Stimulated activated naive B cell treated with anti-CD40 and anti-IgM and Interleukin-4, amounts not matched to agents 10 μg/mL and 1 μg/mL and 100 μg/mL, for 72 hours (primary cell): ENCODE measurements around the gene OGA.

Source experiments
- ATAC-seq, 2 donors: fragments of 150-1000 bp; cut with Tn5 transposase; replicated peaks; 2 replicates each; pipeline ENCODE4 v1.10.0; 2021; ENCODE audit warnings: moderate library complexity in 1 of 2
- DNase-seq: peaks from one replicate; pipeline ENCODE4 v3.0.0; 2021
- H3K27ac Mint-ChIP-seq: one replicate; pipeline ENCODE4 v1.8.0; 2022; ENCODE audit warnings: mild to moderate bottlenecking, mixed read lengths
- H3K27me3 Mint-ChIP-seq, 2 donors: one replicate each; pipeline ENCODE4 v1.8.0; 2022; ENCODE audit warnings: mixed read lengths in 2 of 2
- H3K36me3 Mint-ChIP-seq, 2 donors: one replicate each; pipeline ENCODE4 v1.8.0; 2022; ENCODE audit warnings: mixed read lengths in 2 of 2, mild to moderate bottlenecking in 1 of 2
- H3K4me1 Mint-ChIP-seq, 2 donors: one replicate each; pipeline ENCODE4 v1.8.0; 2022; ENCODE audit warnings: mixed read lengths in 2 of 2, mild to moderate bottlenecking in 1 of 2
- H3K4me3 Mint-ChIP-seq, 2 donors: one replicate each; pipeline ENCODE4 v1.8.0; 2022; ENCODE audit warnings: mild to moderate bottlenecking in 2 of 2, mixed read lengths in 2 of 2, moderate library complexity in 1 of 2
- H3K9me3 Mint-ChIP-seq, 2 donors: one replicate each; pipeline ENCODE4 v1.8.0; 2022; ENCODE audit warnings: mixed read lengths in 2 of 2, mild to moderate bottlenecking in 1 of 2

The OGA gene

GRCh38 chr10:101770331-101771215 is 47.7 kb downstream of the OGA start:
- Mint-ChIP-seq H3K9me3 (no peaks in the 10 kb centered on the region), H3K27ac (no peak overlapping the region), H3K27me3 (peaks cover 66 to 76% of the 10 kb centered on the region in 2 donors), H3K4me1 (peaks cover 16 to 22% of the 10 kb centered on the region in 2 donors), H3K36me3 (no peaks in the 10 kb centered on the region), H3K4me3 (no peak overlapping the region)
- DNase-seq (no peak), ATAC-seq (no peak)

GRCh38 chr10:101769541-101770180 is 48.6 kb downstream of the OGA start:
- peaks cover 65 to 77% of the 10 kb centered on the region in 2 donors for H3K27me3 Mint-ChIP-seq
- H3K27ac Mint-ChIP-seq = no peak overlapping the region
- H3K9me3 Mint-ChIP-seq = no peaks in the 10 kb centered on the region
- DNase-seq (no peak), ATAC-seq (no peak)
- no peaks in the 10 kb centered on the region for H3K36me3 Mint-ChIP-seq
- H3K4me3 Mint-ChIP-seq = no peak overlapping the region
- H3K4me1 Mint-ChIP-seq = peaks cover 10 to 14% of the 10 kb centered on the region in 2 donors

- Mint-ChIP-seq H3K4me3 (no peak overlapping the region), H3K27ac (no peak overlapping the region), H3K36me3 (no peaks in the 10 kb centered on the region), H3K27me3 (peaks cover 62 to 73% of the 10 kb centered on the region in 2 donors), H3K4me1 (peaks cover under 1 to 5% of the 10 kb centered on the region in 2 donors), H3K9me3 (no peaks in the 10 kb centered on the region)
- no peak for DNase-seq
- no peak for ATAC-seq
These were observed 49.5 kb downstream of the OGA start for GRCh38 chr10:101768791-101769170.

GRCh38 chr10:101767966-101768790 is 50.1 kb downstream of the OGA start:
- H3K4me1 Mint-ChIP-seq = no peaks in the 10 kb centered on the region
- no peaks in the 10 kb centered on the region for H3K9me3 Mint-ChIP-seq
- DNase-seq (no peak), ATAC-seq (no peak)
- no peaks in the 10 kb centered on the region for H3K36me3 Mint-ChIP-seq
- H3K27me3 Mint-ChIP-seq = peaks cover 58 to 70% of the 10 kb centered on the region in 2 donors
- no peak overlapping the region for H3K27ac Mint-ChIP-seq
- no peak overlapping the region for H3K4me3 Mint-ChIP-seq

GRCh38 chr10:101767600-101767945 is 50.7 kb downstream of the OGA start:
- Mint-ChIP-seq H3K9me3 (no peaks in the 10 kb centered on the region), H3K4me3 (no peak overlapping the region), H3K4me1 (no peaks in the 10 kb centered on the region), H3K27me3 (peaks cover 52 to 68% of the 10 kb centered on the region in 2 donors), H3K27ac (no peak overlapping the region), H3K36me3 (no peaks in the 10 kb centered on the region)
- ATAC-seq = no peak
- no peak for DNase-seq

GRCh38 chr10:101766753-101767599 is 51.3 kb downstream of the OGA start:
- ATAC-seq = no peak
- Mint-ChIP-seq H3K4me3 (no peak overlapping the region), H3K9me3 (no peaks in the 10 kb centered on the region), H3K27me3 (peaks cover 46 to 64% of the 10 kb centered on the region in 2 donors), H3K4me1 (no peaks in the 10 kb centered on the region), H3K27ac (no peak overlapping the region), H3K36me3 (no peaks in the 10 kb centered on the region)
- no peak for DNase-seq

GRCh38 chr10:101766306-101766705 is 51.9 kb downstream of the OGA start:
- Mint-ChIP-seq H3K27me3 (peaks cover 43 to 64% of the 10 kb centered on the region in 2 donors), H3K4me1 (no peaks in the 10 kb centered on the region), H3K36me3 (no peaks in the 10 kb centered on the region), H3K4me3 (no peak overlapping the region), H3K9me3 (no peaks in the 10 kb centered on the region), H3K27ac (no peak overlapping the region)
- DNase-seq (no peak), ATAC-seq (no peak)

- Mint-ChIP-seq H3K4me3 (no peak overlapping the region), H3K27ac (no peak overlapping the region), H3K4me1 (no peaks in the 10 kb centered on the region), H3K27me3 (peaks cover 40 to 46% of the 10 kb centered on the region in 2 donors), H3K36me3 (no peaks in the 10 kb centered on the region), H3K9me3 (no peaks in the 10 kb centered on the region)
- DNase-seq (no peak), ATAC-seq (no peak)
These were observed 55.0 kb downstream of the OGA start for GRCh38 chr10:101763141-101763846.

- ATAC-seq = no peak
- Mint-ChIP-seq H3K27ac (no peak overlapping the region), H3K27me3 (peaks cover 44 to 46% of the 10 kb centered on the region in 2 donors), H3K36me3 (no peaks in the 10 kb centered on the region), H3K4me1 (no peaks in the 10 kb centered on the region), H3K9me3 (no peaks in the 10 kb centered on the region), H3K4me3 (no peak overlapping the region)
- no peak for DNase-seq
These were observed 55.5 kb downstream of the OGA start for GRCh38 chr10:101762736-101763135.

- no peak overlapping the region for H3K4me3 Mint-ChIP-seq
- peaks cover 39% of the 10 kb centered on the region in 2 donors for H3K27me3 Mint-ChIP-seq
- H3K9me3 Mint-ChIP-seq = no peaks in the 10 kb centered on the region
- no peak overlapping the region for H3K27ac Mint-ChIP-seq
- no peaks in the 10 kb centered on the region for H3K36me3 Mint-ChIP-seq
- no peaks in the 10 kb centered on the region for H3K4me1 Mint-ChIP-seq
- DNase-seq (no peak), ATAC-seq (no peak)
These were observed 57.0 kb downstream of the OGA start for GRCh38 chr10:101761226-101761625.

- peaks cover 37 to 41% of the 10 kb centered on the region in 2 donors for H3K27me3 Mint-ChIP-seq
- no peaks in the 10 kb centered on the region for H3K36me3 Mint-ChIP-seq
- no peaks in the 10 kb centered on the region for H3K9me3 Mint-ChIP-seq
- DNase-seq = no peak
- H3K4me1 Mint-ChIP-seq = no peaks in the 10 kb centered on the region
- H3K4me3 Mint-ChIP-seq = no peak overlapping the region
- ATAC-seq = no peak
- no peak overlapping the region for H3K27ac Mint-ChIP-seq
These were observed 57.7 kb downstream of the OGA start for GRCh38 chr10:101760510-101760909.

GRCh38 chr10:101759309-101760247 is 58.7 kb downstream of the OGA start:
- Mint-ChIP-seq H3K27me3 (peaks cover 30 to 38% of the 10 kb centered on the region in 2 donors), H3K27ac (no peak overlapping the region), H3K4me1 (no peaks in the 10 kb centered on the region), H3K36me3 (no peaks in the 10 kb centered on the region), H3K4me3 (no peak overlapping the region), H3K9me3 (no peaks in the 10 kb centered on the region)
- ATAC-seq = no peak
- DNase-seq = no peak
